Right lung (tissue), 5 donors: ENCODE results near the gene ADM. TPM values are rescaled to one million over a fixed set of nuclear protein-coding genes. Genes with fewer than 3 reads are reported as not detected.

ENCODE experiments used
- DNase-seq, 2 donors: peaks; one replicate each; pipeline ENCODE4 v3.0.0-alpha.2; 2013
- polyA plus RNA-seq, 5 donors: library from polyadenylated mRNA; unstranded; fragments of 120-200 nt; gene quantifications; one replicate each; pipeline versions ENCODE4 v1.2.1 to v1.2.3, GENCODE V29; 2013; ENCODE audit warnings: inconsistent platforms in 1 of 5, low replicate concordance in 1 of 5; ENCODE audit not compliant: insufficient read length in 5 of 5, insufficient read depth in 1 of 5

Gene ADM
- polyA plus RNA-seq, 5 donors, result 10.2 to 19.4 (median 12.3) TPM

GRCh38 chr11:10307400-10308200, 2.7 kb downstream of the ADM start:
- peak; percentile 88 for DNase-seq

- DNase-seq, result no peak
These were observed 3.5 kb downstream of the ADM start for GRCh38 chr11:10308201-10308954.

GRCh38 chr11:10309163-10310093, 4.6 kb downstream of the ADM start:
- DNase-seq, result no peak

GRCh38 chr11:10310301-10310841, 5.5 kb downstream of the ADM start:
- DNase-seq, result no peak

GRCh38 chr11:10311802-10312201, 6.9 kb downstream of the ADM start:
- no peak for DNase-seq

GRCh38 chr11:10314199-10315072, 9.6 kb downstream of the ADM start:
- no peak for DNase-seq

GRCh38 chr11:10315083-10315482, 10.2 kb downstream of the ADM start:
- DNase-seq, result no peak

GRCh38 chr11:10317151-10317755, 12.4 kb downstream of the ADM start:
- DNase-seq, result no peak

- DNase-seq, result no peak
These were observed 13.1 kb downstream of the ADM start for GRCh38 chr11:10317776-10318526.

GRCh38 chr11:10318527-10318802, 13.6 kb downstream of the ADM start:
- DNase-seq, result no peak

GRCh38 chr11:10319702-10320558, 15.1 kb downstream of the ADM start:
- no peak for DNase-seq

GRCh38 chr11:10320736-10321465, 16.0 kb downstream of the ADM start:
- DNase-seq, result no peak

- no peak for DNase-seq
These were observed 17.5 kb downstream of the ADM start for GRCh38 chr11:10322401-10322800.

GRCh38 chr11:10322830-10323792, 18.2 kb downstream of the ADM start:
- peak in 1 of 2 donors; percentile 72 for DNase-seq

GRCh38 chr11:10323793-10324170, 18.9 kb downstream of the ADM start:
- no peak for DNase-seq

- no peak for DNase-seq
These were observed 19.6 kb downstream of the ADM start for GRCh38 chr11:10324474-10324873.
